Measurements from ENCODE around the gene ARSB.

ARSB gene

DNA sequence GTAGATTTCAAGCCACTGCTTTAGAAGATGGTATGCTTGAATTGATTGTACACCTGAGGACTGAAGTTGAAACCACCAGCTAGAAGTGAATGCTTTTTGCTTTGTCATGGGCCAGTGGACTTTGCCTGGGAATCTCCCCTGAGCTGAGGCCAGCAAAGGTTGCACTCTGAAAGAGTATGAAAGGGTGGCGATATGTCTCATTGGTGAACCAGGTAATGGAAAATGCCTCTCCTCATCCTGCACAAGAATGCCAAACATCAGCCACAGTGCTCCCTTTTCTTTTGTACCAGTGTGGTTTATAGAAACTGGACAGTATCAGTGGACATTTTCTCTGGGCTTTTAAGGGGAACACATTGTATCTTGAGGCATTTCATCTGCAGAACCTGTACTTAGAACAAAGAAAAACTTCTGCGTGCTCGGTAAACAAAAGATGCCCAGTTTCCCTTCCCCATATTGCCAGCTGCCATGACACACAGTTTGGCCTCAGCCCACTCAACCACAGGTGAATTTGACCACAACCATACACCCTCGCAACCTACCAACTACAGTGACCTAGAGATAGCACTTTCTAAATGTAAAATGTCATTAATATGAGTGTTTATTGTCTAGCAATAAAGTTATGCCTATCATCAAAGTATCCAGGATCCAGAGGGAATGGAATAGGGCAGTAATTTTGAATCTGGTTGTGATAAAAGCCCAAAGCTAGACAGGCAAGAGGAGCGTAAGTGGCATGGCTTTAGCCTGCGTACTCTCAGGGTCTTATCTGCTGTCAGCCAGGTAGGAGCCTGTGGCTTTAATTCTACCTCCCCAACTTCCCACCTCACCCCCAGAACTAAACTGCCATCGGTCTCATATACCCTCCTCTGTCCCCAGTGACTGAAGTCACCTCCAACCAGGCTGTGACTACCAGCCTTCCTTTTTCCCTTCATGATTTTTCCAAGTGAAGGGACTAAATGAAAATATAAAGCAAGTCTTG lies 257.0 kb downstream of the ARSB start:
- no peak for DNase-seq (ENCODE audit: low read depth in 3 of 3, low spot score in 1 of 3)
